HG03571 (cell line): Measurements from ENCODE around the gene CT55.
"Not testable (repeated sequence)": the region's sequence is repeated elsewhere in the genome, so short reads cannot be mapped to it uniquely, and the experiment has no call there.

Source experiments
- ATAC-seq: cut with Tn5 transposase; IDR thresholded peaks from one replicate; pipeline ENCODE4 v1.9.1; 2021; ENCODE audit not compliant: unreplicated experiment

The CT55 gene

DNA sequence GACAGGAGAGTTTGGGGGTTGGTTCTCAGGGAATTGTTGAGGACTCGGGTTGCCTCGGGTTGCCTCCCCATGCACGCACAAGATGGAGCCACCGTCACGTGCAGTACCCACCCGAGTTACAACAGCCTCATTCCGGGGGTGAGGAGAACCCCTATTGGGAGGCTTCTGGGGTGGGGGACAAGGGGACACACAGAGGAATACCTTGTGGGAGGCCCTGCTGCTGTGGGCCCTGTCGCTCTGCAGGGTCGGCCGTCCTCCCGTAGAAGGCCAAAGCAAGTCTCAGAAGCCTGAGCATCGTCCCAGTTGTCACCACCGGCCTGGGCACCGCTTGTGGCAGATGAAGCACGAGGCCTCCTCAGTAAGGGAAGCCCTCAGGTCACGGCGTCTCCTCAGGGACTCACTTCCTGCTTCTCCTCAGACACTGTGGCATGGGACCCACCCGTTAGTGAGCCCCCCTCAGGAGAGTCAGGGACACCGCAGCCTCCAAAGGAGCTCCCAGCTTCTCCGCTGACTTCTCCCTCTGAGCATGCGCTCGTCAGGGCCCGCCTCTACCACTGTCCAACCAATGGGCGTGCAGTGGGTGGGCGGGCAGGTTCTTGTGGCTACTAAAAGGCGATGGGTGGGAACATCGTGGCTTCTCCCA, at the start of gene CT55:
Gene CT55, minus strand, starts transcription at position 522 of the 643 bp plus-strand sequence. Its CDS starts 227 bp downstream, at position 295.
- ATAC-seq: no peak

GRCh38 chrX:135213200-135213844, 42.1 kb upstream of the CT55 start:
- ATAC-seq: no peak

DNA sequence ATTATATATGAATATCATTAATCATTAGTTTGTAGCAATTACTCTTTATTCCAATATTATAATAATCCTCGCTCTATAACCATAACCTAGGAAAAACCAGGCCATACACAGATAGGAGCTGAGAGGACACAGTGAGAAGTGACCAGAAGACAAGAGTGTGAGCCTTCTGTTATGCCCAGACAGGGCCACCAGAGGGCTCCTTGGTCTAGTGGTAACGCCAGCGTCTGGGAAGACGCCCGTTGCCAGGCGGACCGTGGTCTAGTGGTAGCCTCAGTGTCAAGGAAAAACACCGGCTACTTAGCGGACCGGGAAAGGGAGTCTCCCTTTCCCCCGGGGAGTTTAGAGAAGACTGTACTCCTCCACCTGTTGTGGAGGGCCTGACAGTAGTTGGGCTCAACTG, 35.2 kb upstream of the CT55 start:
- not testable (repeated sequence) for ATAC-seq

DNA sequence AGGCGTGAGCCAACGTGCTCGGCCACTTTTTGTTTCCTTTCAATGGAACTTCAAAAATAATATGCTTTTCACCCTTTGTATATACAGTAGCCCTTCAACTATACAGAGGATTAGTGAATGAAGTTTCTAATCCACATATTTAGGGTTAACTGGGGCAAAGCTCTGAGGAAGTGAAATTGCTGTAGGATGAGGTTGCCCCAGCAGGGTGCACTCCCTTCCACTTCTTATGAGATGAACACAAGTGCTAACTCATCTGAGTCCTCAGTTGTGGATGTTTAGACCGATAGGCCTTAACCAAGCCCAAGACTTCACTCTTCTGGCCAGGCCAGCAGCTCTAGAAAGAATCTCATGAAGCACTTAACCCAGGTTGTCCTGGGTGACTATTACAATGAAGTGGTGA, 29.1 kb upstream of the CT55 start:
- ATAC-seq: no peak

DNA sequence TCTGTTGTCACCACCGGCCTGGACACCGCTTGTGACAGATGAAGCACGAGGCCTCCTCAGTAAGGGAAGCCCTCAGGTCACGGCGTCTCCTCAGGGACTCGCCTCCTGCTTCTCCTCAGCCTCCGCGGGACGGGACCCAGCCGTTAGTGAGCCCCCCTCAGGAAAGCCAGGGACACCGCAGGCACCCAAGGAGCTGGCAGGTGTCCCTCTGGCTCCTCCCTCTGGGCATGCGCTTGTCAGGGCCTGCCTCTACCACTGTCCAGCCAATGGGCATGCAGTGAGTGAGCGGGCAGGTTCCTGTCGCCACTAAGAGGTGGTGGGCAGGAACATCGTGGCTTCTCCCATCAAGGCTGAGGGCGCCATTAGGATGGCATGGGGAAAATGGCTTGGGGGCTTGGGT, 23.5 kb upstream of the CT55 start:
- ATAC-seq: no peak

- ATAC-seq: no peak
These were observed 22.5 kb upstream of the CT55 start for GRCh38 chrX:135193740-135194139.

DNA sequence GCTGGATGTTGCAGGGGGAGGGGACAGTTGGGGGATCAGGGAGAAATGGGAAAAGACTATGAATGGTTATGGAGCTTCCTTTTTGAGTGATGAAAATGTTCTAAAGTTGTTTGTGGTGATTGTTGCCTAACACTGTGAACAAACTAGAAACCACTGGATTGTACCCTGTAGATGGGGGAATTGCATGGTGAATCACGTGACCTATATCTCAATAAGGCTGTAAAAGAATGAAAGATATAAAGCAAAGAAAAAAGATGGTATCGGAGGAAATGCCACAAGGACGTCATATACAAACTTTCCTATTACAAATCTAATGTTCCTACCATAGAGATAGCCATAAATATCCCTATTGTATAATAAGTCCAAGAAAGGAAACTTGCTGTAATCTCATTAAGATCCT, 20.6 kb upstream of the CT55 start:
- ATAC-seq: no peak

- ATAC-seq: peak; percentile 74
These were observed 14.7 kb upstream of the CT55 start for GRCh38 chrX:135185795-135186443.

DNA sequence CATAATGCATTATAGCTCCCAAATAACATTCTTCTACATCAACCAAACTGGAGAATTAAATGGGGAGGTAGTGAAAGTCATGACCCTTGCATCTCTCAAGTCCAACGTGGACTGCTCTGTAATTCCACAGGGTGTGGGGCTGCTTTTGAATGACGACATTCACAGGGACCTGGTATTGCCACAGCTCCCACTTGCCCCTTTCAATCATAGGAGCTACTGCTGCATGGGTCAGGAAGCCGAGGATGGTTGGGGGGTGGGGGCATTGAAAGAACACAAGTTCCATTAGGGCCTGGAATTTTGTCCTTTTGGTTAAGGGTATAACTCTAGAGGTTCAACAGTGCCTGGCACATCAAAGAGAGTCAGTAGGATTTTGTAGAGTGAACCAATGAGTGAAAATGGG, 7.4 kb upstream of the CT55 start:
- ATAC-seq: no peak

GRCh38 chrX:135170468-135170867, 730 bp downstream of the CT55 start:
- ATAC-seq: no peak

GRCh38 chrX:135169534-135169933, 1.7 kb downstream of the CT55 start:
- not testable (repeated sequence) for ATAC-seq

- ATAC-seq: no peak
These were observed 2.7 kb downstream of the CT55 start for GRCh38 chrX:135168486-135168885.

GRCh38 chrX:135154688-135155087, 16.5 kb downstream of the CT55 start:
- not testable (repeated sequence) for ATAC-seq

DNA sequence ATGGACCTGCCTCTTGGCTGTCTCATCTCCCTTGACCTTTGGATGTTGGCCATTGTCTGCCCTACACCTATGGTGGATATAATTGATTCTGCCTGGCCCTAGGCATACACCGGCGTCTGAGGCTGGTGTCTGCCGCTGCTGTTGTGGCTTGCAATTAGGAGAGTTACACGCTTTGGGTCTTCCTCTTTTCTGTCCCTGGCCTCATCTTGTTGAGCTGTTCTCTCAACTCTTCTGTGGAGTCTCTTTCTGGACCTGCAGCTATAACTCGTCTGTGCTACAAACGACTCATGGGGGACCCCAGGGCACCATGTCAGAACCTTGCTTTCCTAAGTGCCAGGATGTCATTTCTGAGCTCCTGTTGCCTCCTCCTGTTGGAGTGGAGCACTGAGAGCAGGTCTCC, 45.1 kb downstream of the CT55 start:
- not testable (repeated sequence) for ATAC-seq

GRCh38 chrX:135120056-135120576, 51.1 kb downstream of the CT55 start, which contains the start of gene ETDB:
ETDB (minus strand) TSS chrX:135120526; CDS start chrX:135119261, 1,265 bp downstream.
- not testable (repeated sequence) for ATAC-seq

- not testable (repeated sequence) for ATAC-seq
These were observed 55.1 kb downstream of the CT55 start for GRCh38 chrX:135116064-135116463.

- ATAC-seq: peak; percentile 79
These were observed 56.8 kb downstream of the CT55 start for GRCh38 chrX:135114392-135114791.

- ATAC-seq: no peak
These were observed 58.5 kb downstream of the CT55 start for GRCh38 chrX:135112743-135113142.

DNA sequence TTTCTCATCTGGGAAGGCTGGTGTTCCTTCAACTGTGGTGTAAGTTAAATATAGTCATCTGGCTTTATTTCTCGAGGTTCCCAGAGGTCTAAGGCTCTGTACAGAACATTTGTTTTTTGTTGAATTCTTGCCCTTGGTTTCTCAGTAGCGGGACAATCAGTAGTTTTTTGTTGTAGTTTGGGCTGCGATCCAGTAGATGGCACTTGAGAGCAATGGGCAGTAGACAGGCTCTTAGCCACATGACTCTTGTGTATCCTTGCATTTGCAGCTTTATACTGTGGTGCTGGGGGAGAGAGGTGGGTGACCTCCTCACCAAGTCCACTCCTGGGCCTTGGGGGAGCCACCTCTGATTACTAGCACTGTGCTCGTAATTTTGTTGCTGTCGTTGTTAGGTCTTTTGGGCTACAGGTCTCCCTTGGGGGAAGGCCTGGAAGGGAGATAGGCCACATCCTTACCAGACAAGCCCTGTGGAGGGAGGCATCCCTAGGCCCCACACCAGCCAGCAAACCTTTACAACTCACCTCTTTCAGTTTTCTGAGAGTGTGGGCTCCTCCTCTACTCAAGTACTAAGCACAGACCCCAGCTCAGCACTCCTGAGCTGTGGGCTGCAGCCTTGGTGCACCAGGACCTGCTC, 59.0 kb downstream of the CT55 start:
- ATAC-seq: no peak

DNA sequence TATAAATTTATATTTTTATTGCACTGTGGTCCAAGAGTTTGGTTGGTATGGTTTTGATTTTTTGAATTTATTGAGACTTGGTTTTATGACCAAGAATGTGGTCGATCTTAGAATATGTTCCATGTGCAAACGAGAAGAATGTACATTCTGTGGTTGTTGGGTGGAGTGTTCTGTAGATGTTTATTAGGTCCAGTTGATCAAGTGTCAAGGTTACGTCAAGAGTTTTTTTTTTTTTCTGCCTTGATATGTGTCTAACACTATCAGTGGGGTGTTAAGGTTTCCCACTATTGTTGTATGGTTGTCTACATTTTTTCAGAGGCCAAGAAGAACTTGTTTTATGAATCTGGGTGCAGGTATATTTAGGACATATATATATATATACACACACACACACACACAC, 61.6 kb downstream of the CT55 start:
- no peak for ATAC-seq
